ENCODE data around the gene CCSER2.

CCSER2 gene

GRCh38 chr10:84563355-84563754 lies 235.0 kb downstream of the CCSER2 start:
- no peak overlapping the region for H3K4me3 Mint-ChIP-seq
- H3K9me3 Mint-ChIP-seq: no peaks in the 10 kb centered on the region
- peaks cover 1% of the 10 kb centered on the region for H3K4me1 Mint-ChIP-seq

GRCh38 chr10:84563868-84564267 lies 235.5 kb downstream of the CCSER2 start:
- no peaks in the 10 kb centered on the region for H3K36me3 Mint-ChIP-seq (ENCODE audit: low read depth)
- no peak overlapping the region for H3K4me3 Mint-ChIP-seq
- no peak overlapping the region for H3K27ac Mint-ChIP-seq
- no peak for TF ChIP-seq CTCF (IDR thresholded peaks at IDR 0.05; ENCODE audit: unreplicated experiment in 3 of 3)
- peaks cover 5% of the 10 kb centered on the region for H3K4me1 Mint-ChIP-seq
- no peaks in the 10 kb centered on the region for H3K9me3 Mint-ChIP-seq
- no peaks in the 10 kb centered on the region for H3K27me3 Mint-ChIP-seq (ENCODE audit: low read depth)

More at GRCh38 chr10:84563355-84563754, 235.0 kb downstream of the CCSER2 start:
- H3K36me3 Mint-ChIP-seq (ENCODE audit: low read depth): no peaks in the 10 kb centered on the region
- no peak overlapping the region for H3K27ac Mint-ChIP-seq
- TF ChIP-seq CTCF (IDR thresholded peaks at IDR 0.05; ENCODE audit: unreplicated experiment in 3 of 3): no peak
- H3K27me3 Mint-ChIP-seq (ENCODE audit: low read depth): no peaks in the 10 kb centered on the region

DNA sequence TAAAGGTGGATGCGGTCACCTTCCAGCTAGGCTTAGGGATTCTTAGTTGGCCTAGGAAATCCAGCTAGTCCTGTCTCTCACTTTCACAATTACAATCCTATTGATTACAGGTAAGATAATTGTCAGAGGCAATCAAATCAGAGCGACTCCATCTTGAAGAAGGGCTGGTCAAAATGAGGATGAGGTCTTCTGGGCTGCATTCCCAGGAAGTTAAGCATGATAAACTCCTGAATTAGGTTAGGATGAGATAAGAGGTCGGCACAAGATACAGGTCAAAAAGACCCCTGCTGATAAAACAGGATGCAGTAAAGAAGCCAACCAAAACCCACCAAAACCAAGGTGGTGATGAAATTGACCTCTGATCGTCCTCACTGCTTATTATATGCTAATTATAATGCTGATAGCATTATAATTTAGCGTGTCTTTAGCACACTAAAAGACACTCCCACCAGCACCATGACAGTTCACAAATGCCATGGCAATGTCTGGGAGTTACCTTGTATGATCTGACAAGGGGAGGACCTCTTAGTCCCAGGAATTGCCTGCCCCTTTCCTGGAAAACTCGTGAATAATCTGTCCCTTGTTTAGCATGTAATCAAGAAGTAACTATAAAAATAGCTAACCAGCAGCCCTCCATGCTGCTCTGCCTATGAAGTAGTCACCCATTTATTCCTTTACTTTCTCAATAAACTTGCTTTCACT lies 237.6 kb downstream of the CCSER2 start:
- Mint-ChIP-seq H3K27me3 (ENCODE audit: low read depth) (peaks cover 3% of the 10 kb centered on the region), H3K9me3 (peaks cover 5% of the 10 kb centered on the region), H3K36me3 (ENCODE audit: low read depth) (no peaks in the 10 kb centered on the region), H3K4me1 (peaks cover 5% of the 10 kb centered on the region), H3K4me3 (no peak overlapping the region), H3K27ac (no peak overlapping the region)
- no peak for TF ChIP-seq CTCF (IDR thresholded peaks at IDR 0.05; ENCODE audit: unreplicated experiment in 3 of 3)

GRCh38 chr10:84567133-84567532 lies 238.7 kb downstream of the CCSER2 start:
- no peaks in the 10 kb centered on the region for H3K36me3 Mint-ChIP-seq (ENCODE audit: low read depth)
- TF ChIP-seq CTCF (IDR thresholded peaks at IDR 0.05; ENCODE audit: unreplicated experiment in 3 of 3): no peak
- no peak overlapping the region for H3K27ac Mint-ChIP-seq
- H3K4me3 Mint-ChIP-seq: no peak overlapping the region
- H3K4me1 Mint-ChIP-seq: peaks cover 5% of the 10 kb centered on the region
- peaks cover 3% of the 10 kb centered on the region for H3K27me3 Mint-ChIP-seq (ENCODE audit: low read depth)
- H3K9me3 Mint-ChIP-seq: peaks cover 5% of the 10 kb centered on the region
